Mucosa of rectum (tissue), 2 donors: Measurements from ENCODE around the gene SLC9A8.
A peak's percentile ranks its signal among the peaks of the same experiment; 100 is the strongest.

Source experiments
- H3K27ac ChIP-seq, 2 donors: one replicate each; pipeline ENCODE4 v1.7.0; 2013; ENCODE audit warnings: inconsistent platforms in 2 of 2, low read depth in 2 of 2, low read length in 2 of 2
- H3K27me3 ChIP-seq, 2 donors: one replicate each; pipeline ENCODE4 v1.7.0; 2013; ENCODE audit warnings: low read length in 2 of 2; ENCODE audit not compliant: control insufficient read depth in 2 of 2, insufficient read depth in 2 of 2
- H3K36me3 ChIP-seq, 2 donors: one replicate each; pipeline ENCODE4 v1.7.0; 2013; ENCODE audit warnings: low read length in 2 of 2; ENCODE audit not compliant: control insufficient read depth in 2 of 2, insufficient read depth in 2 of 2
- H3K4me1 ChIP-seq, 2 donors: one replicate each; pipeline ENCODE4 v1.7.0; 2013; ENCODE audit warnings: low read length in 2 of 2, mild to moderate bottlenecking in 1 of 2; ENCODE audit not compliant: control insufficient read depth in 2 of 2, insufficient read depth in 2 of 2
- H3K4me3 ChIP-seq, 2 donors: one replicate each; pipeline ENCODE4 v1.7.0; 2013; ENCODE audit warnings: low read length in 2 of 2
- H3K9ac ChIP-seq, 2 donors: one replicate each; pipeline ENCODE4 v1.7.0; 2013; ENCODE audit warnings: low read length in 2 of 2, low read depth in 1 of 2, mild to moderate bottlenecking in 1 of 2
- H3K9me3 ChIP-seq, 2 donors: one replicate each; pipeline ENCODE4 v1.7.0; 2013; ENCODE audit warnings: low read length in 2 of 2; ENCODE audit not compliant: control insufficient read depth in 2 of 2
- donor health status: healthy.
- donor health status: Normal muscosa, but diverticular disease.

The SLC9A8 gene

DNA sequence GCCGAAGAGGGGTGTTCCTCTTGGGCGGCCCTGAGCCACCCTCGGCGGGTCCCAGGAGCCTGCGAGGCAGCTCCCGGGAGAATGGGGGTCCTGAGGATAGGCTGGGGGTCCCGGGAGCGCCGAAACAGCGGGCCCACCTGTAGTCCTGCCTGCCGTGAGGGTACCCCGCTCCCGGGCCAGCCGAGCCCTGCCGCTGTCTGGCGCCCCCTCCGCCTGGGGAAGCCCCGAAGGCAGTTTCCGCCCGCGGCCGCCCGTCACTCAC lies 102.4 kb downstream of the SLC9A8 start:
- Histone ChIP-seq H3K9me3 (no peaks in the 10 kb centered on the region), H3K27me3 (no peaks in the 10 kb centered on the region), H3K36me3 (no peaks in the 10 kb centered on the region), H3K4me1 (peaks cover 33 to 59% of the 10 kb centered on the region in 2 donors), H3K27ac (peak overlapping the region; percentile 100), H3K4me3 (peak overlapping the region; percentile 99), H3K9ac (peak overlapping the region; percentile 99)

- Histone ChIP-seq H3K36me3 (no peaks in the 10 kb centered on the region), H3K9me3 (no peaks in the 10 kb centered on the region), H3K27me3 (no peaks in the 10 kb centered on the region), H3K4me1 (peaks cover 28 to 54% of the 10 kb centered on the region in 2 donors), H3K27ac (peak within 1 kb of the TSS; percentile 100), H3K9ac (peak within 1 kb of the TSS; percentile 99), H3K4me3 (peak within 1 kb of the TSS; percentile 99)
These were observed 102.9 kb downstream of the SLC9A8 start, which contains the start of gene SPATA2 for GRCh38 chr20:49915380-49916145. SPATA2 (minus strand) TSS chr20:49915529; CDS start chr20:49908490, 7,039 bp downstream.

DNA sequence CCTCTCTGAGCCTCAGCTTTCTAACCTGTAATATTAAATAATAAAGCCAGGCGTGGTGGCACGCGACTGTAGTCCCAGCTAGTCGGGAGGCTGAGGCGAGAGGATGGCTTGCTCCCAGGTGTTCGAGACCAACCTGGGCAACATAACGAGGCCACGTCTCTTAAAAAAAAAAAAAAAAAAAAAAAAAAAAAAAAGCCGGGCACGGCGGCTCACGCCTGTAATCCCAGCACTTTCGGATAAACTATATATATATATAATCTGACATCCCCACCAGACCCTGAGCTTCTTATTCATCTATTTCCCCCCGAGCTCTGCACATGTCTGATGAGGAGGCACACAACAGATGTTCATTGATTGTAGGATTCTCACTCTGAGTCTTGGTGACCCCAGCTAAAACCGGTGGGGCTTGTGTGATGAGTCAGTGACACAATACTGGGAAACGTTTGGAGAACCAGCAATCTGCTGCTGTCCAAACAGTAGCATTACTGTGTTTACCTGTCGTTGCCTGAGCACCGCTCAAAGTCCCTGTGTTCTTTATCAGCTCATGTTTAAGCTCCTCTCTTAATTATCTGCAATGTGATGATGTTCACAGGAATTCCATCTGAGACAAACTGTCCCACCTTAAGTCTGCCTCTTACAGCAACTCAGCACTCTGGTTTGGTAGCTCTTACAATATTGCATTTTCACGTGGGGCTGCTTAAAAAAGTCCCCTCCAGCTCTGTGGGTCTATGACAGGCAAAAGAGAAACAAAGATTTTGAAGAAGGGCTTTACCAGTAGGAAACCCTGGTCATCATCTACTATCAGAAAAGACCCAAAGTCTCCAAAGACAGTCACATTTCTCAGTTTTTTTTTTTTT lies 103.7 kb downstream of the SLC9A8 start:
- peaks cover 24 to 47% of the 10 kb centered on the region in 2 donors for H3K4me1 ChIP-seq
- H3K27ac ChIP-seq, result peak overlapping the region; percentile 100
- H3K27me3 ChIP-seq, result no peaks in the 10 kb centered on the region
- no peaks in the 10 kb centered on the region for H3K36me3 ChIP-seq
- peak overlapping the region; percentile 99 for H3K4me3 ChIP-seq
- peak overlapping the region; percentile 99 for H3K9ac ChIP-seq
- H3K9me3 ChIP-seq, result no peaks in the 10 kb centered on the region

- H3K4me3 ChIP-seq, result no peak overlapping the region
- H3K9me3 ChIP-seq, result no peaks in the 10 kb centered on the region
- H3K9ac ChIP-seq, result no peak overlapping the region
- H3K27ac ChIP-seq, result no peak overlapping the region
- no peaks in the 10 kb centered on the region for H3K27me3 ChIP-seq
- peaks cover 19 to 35% of the 10 kb centered on the region in 2 donors for H3K4me1 ChIP-seq
- H3K36me3 ChIP-seq, result no peaks in the 10 kb centered on the region
These were observed 105.8 kb downstream of the SLC9A8 start for GRCh38 chr20:49918446-49918845.

DNA sequence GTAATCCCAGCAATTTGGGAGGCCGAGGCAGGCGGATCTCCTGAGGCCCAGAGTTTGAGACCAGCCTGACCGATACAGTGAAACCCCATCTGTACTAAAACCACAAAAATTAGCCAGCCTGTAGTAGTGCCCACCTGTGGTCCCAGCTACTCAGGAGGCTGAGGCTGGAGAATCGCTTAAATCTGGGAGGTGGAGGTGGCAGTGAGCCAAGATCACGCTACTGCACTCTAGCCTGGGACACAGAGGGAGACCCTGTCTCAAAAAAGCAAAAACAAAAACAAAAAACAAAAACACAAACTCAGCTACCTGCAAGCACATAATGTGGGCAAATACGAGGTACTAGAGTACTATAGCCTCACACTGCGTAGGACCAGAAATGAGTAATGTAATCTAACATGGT lies 106.4 kb downstream of the SLC9A8 start:
- H3K9me3 ChIP-seq, result no peaks in the 10 kb centered on the region
- no peak overlapping the region for H3K9ac ChIP-seq

DNA sequence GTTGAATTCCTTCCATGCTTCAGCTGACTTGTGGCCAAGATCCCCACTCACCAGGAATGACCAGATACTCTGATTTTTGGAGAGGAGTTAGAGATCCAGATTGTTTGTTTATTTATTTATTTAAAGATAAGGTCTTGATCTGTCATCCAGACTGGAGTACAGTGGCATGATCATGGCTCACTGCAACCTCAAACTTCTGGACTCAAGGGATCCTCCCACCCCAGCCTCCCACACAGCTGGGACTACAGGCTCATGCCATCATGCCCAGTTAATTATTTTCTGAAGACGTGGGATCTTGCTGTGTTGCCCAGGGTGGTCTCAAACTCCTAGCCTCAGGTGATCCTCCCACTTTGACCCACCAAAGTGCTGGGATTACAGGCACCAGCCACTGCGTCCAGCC lies 106.8 kb downstream of the SLC9A8 start:
- Histone ChIP-seq H3K4me3 (no peak overlapping the region), H3K9ac (no peak overlapping the region), H3K36me3 (no peaks in the 10 kb centered on the region), H3K4me1 (peaks cover 10 to 30% of the 10 kb centered on the region in 2 donors), H3K27ac (no peak overlapping the region), H3K9me3 (no peaks in the 10 kb centered on the region), H3K27me3 (no peaks in the 10 kb centered on the region)

More for the DNA sequence above, 106.4 kb downstream of the SLC9A8 start:
- peaks cover 14 to 30% of the 10 kb centered on the region in 2 donors for H3K4me1 ChIP-seq
- H3K36me3 ChIP-seq, result no peaks in the 10 kb centered on the region
- H3K27me3 ChIP-seq, result no peaks in the 10 kb centered on the region
- H3K27ac ChIP-seq, result no peak overlapping the region
- no peak overlapping the region for H3K4me3 ChIP-seq

DNA sequence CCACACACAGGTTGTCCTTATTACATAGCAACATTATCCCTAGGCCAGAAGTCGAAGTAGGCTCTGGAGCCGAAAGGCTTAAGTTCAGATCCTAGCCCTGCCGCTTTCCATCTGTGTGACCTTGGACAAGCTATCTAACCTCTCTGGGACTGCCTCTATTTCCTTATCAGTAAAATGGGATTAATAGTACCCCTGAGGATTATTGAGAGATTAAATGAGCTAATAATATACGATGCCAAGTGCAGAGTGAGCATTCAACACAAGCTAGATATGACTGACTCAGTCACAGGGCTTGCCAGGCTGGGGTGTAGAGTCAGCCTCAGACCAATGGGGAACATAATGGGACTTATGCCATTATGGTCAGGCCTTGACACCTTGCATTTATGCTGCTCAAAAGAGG lies 111.6 kb downstream of the SLC9A8 start:
- Histone ChIP-seq H3K9ac (no peak overlapping the region), H3K27ac (peak overlapping the region; percentile 51 to 87)

GRCh38 chr20:49925901-49926454 lies 113.3 kb downstream of the SLC9A8 start:
- Histone ChIP-seq H3K36me3 (no peaks in the 10 kb centered on the region), H3K27ac (no peak overlapping the region), H3K4me1 (peaks cover 3 to 15% of the 10 kb centered on the region in 2 donors), H3K9me3 (no peaks in the 10 kb centered on the region), H3K4me3 (no peak overlapping the region), H3K27me3 (no peaks in the 10 kb centered on the region), H3K9ac (no peak overlapping the region)

More for the DNA sequence above, 111.6 kb downstream of the SLC9A8 start:
- Histone ChIP-seq H3K36me3 (no peaks in the 10 kb centered on the region), H3K4me1 (peaks cover 3 to 15% of the 10 kb centered on the region in 2 donors), H3K27me3 (no peaks in the 10 kb centered on the region), H3K4me3 (no peak overlapping the region), H3K9me3 (no peaks in the 10 kb centered on the region)

GRCh38 chr20:49928411-49929141 lies 115.9 kb downstream of the SLC9A8 start:
- Histone ChIP-seq H3K9me3 (no peaks in the 10 kb centered on the region), H3K4me3 (no peak overlapping the region), H3K4me1 (peaks cover 0 to 9% of the 10 kb centered on the region in 2 donors), H3K27me3 (no peaks in the 10 kb centered on the region), H3K27ac (no peak overlapping the region), H3K36me3 (no peaks in the 10 kb centered on the region), H3K9ac (peak overlapping the region in 1 of 2 donors; percentile 20)
